BE2C (cell line): ENCODE results near the gene FBLL1. TPM values are rescaled to one million over a fixed set of nuclear protein-coding genes. Genes with fewer than 3 reads are reported as not detected.
A peak's percentile ranks its signal among the peaks of the same experiment; 100 is the strongest.

ENCODE experiments used
- DNase-seq: peaks from one replicate; pipeline ENCODE4 v3.0.0-alpha.2; 2020
- H3K27me3 ChIP-seq: fragments of 250-450 bp; sonication (Bioruptor Pico); 2 replicates; pipeline ENCODE4 v1.5.1; 2020; ENCODE audit warnings: mild to moderate bottlenecking
- H3K36me3 ChIP-seq: fragments of 250-450 bp; sonication (Bioruptor Pico); 2 replicates; pipeline ENCODE4 v1.5.1; 2020; ENCODE audit warnings: mild to moderate bottlenecking
- H3K4me1 ChIP-seq: fragments of 250-450 bp; sonication (Bioruptor Pico); 2 replicates; pipeline ENCODE4 v1.5.1; 2020
- H3K4me3 ChIP-seq: 2 replicates; pipeline ENCODE4 v1.5.1; 2011; ENCODE audit warnings: low read depth, low read length
- H3K9me3 ChIP-seq: fragments of 250-450 bp; sonication (Bioruptor Pico); 2 replicates; pipeline ENCODE4 v1.5.1; 2020
- CTCF ChIP-seq: IDR thresholded peaks from 2 replicates; pipeline ENCODE4 v1.5.1; 2012; ENCODE audit warnings: mild to moderate bottlenecking, low read depth, low read length
- polyA plus RNA-seq: library from polyadenylated mRNA; unstranded; fragments of >200 nt; gene quantifications from one replicate; pipeline ENCODE4 v1.2.1, GENCODE V29; 2012; ENCODE audit warnings: low read depth, missing spikeins; ENCODE audit not compliant: insufficient read length, insufficient read depth

FBLL1 gene
- polyA plus RNA-seq, result 137 TPM

- TF ChIP-seq CTCF, result no peak
- Histone ChIP-seq H3K4me1 (no peaks in the 10 kb centered on the region; the same call in 1 of the 2 replicates), H3K27me3 (no peaks in the 10 kb centered on the region), H3K9me3 (peaks cover 4% of the 10 kb centered on the region; the same call in 1 of the 2 replicates), H3K36me3 (no peaks in the 10 kb centered on the region), H3K4me3 (peak within 1 kb of the TSS; percentile 52)
- DNase-seq, result peak; percentile 75
Observed at GRCh38 chr5:168528521-168529373, at the start of gene FBLL1. Gene FBLL1 (plus strand): TSS chr5:168529305. CDS start chr5:168529505, 200 bp downstream.

GRCh38 chr5:168480601-168481000 lies 48.5 kb upstream of the FBLL1 start:
- Histone ChIP-seq H3K27me3 (no peaks in the 10 kb centered on the region), H3K36me3 (no peaks in the 10 kb centered on the region), H3K4me3 (no peak overlapping the region), H3K9me3 (no peaks in the 10 kb centered on the region), H3K4me1 (no peaks in the 10 kb centered on the region)
- TF ChIP-seq CTCF, result no peak
- DNase-seq, result no peak

GRCh38 chr5:168481330-168481788 lies 47.7 kb upstream of the FBLL1 start:
- no peak for DNase-seq
- Histone ChIP-seq H3K4me1 (no peaks in the 10 kb centered on the region), H3K36me3 (no peaks in the 10 kb centered on the region), H3K9me3 (no peaks in the 10 kb centered on the region), H3K27me3 (no peaks in the 10 kb centered on the region), H3K4me3 (no peak overlapping the region)
- TF ChIP-seq CTCF, result no peak

GRCh38 chr5:168482361-168482760 lies 46.7 kb upstream of the FBLL1 start:
- TF ChIP-seq CTCF, result no peak
- Histone ChIP-seq H3K27me3 (no peaks in the 10 kb centered on the region), H3K9me3 (no peaks in the 10 kb centered on the region), H3K36me3 (no peaks in the 10 kb centered on the region), H3K4me3 (no peak overlapping the region), H3K4me1 (no peaks in the 10 kb centered on the region; the same call in 1 of the 2 replicates)
- no peak for DNase-seq

GRCh38 chr5:168486136-168486879 lies 42.8 kb upstream of the FBLL1 start, which contains the start of gene RARS1:
Gene RARS1 (plus strand): TSS chr5:168486471. CDS start chr5:168486499, 28 bp downstream.
- peak; percentile 95 for DNase-seq
- peak; percentile 95 for TF ChIP-seq CTCF
- Histone ChIP-seq H3K9me3 (no peaks in the 10 kb centered on the region), H3K27me3 (no peaks in the 10 kb centered on the region), H3K4me1 (no peaks in the 10 kb centered on the region; the same call in 1 of the 2 replicates), H3K36me3 (peaks cover 33% of the 10 kb centered on the region), H3K4me3 (peak within 1 kb of the TSS; percentile 90)
